ENCODE data around the gene ARF1. TPM values are rescaled to one million over a fixed set of nuclear protein-coding genes. Genes with fewer than 3 reads are reported as not detected.
A peak's percentile ranks its signal among the peaks of the same experiment; 100 is the strongest.

ARF1 gene
- total RNA-seq, 1 experiment from 2014 or later = 595 TPM

- intact Hi-C loops (cut with micrococcal nuclease; ENCODE audit: unreplicated experiment) = no loop called here
- DNase-seq = no peak
- Histone ChIP-seq H3K4me2 (peak overlapping the region; percentile 76; the same call in 1 of the 2 replicates), H3F3A (ENCODE audit: insufficient read depth, low read depth) (peaks cover 50% of the 10 kb centered on the region), H3K9me3 (ENCODE audit: insufficient read depth, low read depth) (no peaks in the 10 kb centered on the region), H3K9me2 (ENCODE audit: insufficient read depth) (no peaks in the 10 kb centered on the region), H3K36me3 (ENCODE audit: low read depth) (no peaks in the 10 kb centered on the region), H3K27ac (no peak overlapping the region), H3K4me1 (replicated peaks; ENCODE audit: insufficient read depth) (peaks cover 45% of the 10 kb centered on the region), H3K79me2 (ENCODE audit: low read depth) (no peaks in the 10 kb centered on the region), H3K4me3 (no peak overlapping the region), H3K27me3 (ENCODE audit: insufficient read depth, low read depth) (no peaks in the 10 kb centered on the region), H4K20me1 (ENCODE audit: insufficient read depth) (no peaks in the 10 kb centered on the region), H2AFZ (no peak overlapping the region)
- TF ChIP-seq EZH2 (IDR thresholded peaks at IDR 0.05; ENCODE audit: low read depth) = no peak
- TF ChIP-seq, protein P1, sequence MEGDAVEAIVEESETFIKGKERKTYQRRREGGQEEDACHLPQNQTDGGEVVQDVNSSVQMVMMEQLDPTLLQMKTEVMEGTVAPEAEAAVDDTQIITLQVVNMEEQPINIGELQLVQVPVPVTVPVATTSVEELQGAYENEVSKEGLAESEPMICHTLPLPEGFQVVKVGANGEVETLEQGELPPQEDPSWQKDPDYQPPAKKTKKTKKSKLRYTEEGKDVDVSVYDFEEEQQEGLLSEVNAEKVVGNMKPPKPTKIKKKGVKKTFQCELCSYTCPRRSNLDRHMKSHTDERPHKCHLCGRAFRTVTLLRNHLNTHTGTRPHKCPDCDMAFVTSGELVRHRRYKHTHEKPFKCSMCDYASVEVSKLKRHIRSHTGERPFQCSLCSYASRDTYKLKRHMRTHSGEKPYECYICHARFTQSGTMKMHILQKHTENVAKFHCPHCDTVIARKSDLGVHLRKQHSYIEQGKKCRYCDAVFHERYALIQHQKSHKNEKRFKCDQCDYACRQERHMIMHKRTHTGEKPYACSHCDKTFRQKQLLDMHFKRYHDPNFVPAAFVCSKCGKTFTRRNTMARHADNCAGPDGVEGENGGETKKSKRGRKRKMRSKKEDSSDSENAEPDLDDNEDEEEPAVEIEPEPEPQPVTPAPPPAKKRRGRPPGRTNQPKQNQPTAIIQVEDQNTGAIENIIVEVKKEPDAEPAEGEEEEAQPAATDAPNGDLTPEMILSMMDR (conservative IDR thresholded peaks at IDR 0.05) = no peak
- ChIA-PET CTCF (no interaction called here), POLR2A (ENCODE audit: unreplicated experiment) (no interaction called here)
- no TSS peak for BruUV-seq (replicated peaks)
Observed at GRCh38 chr1:228046421-228047182, 35.9 kb upstream of the ARF1 start.

GRCh38 chr1:228047183-228047466 is 35.4 kb upstream of the ARF1 start:
- no peak for DNase-seq
- no peak overlapping the region for H2AFZ ChIP-seq
- no peak overlapping the region for H3K4me3 ChIP-seq
- no peak overlapping the region for H3K4me2 ChIP-seq
- H3K9me3 ChIP-seq (ENCODE audit: insufficient read depth, low read depth) = no peaks in the 10 kb centered on the region
- H3K36me3 ChIP-seq (ENCODE audit: low read depth) = no peaks in the 10 kb centered on the region
- H4K20me1 ChIP-seq (ENCODE audit: insufficient read depth) = no peaks in the 10 kb centered on the region
- H3K27ac ChIP-seq = no peak overlapping the region
- TF ChIP-seq, protein P1 (conservative IDR thresholded peaks at IDR 0.05) = no peak
- no peak for TF ChIP-seq EZH2 (IDR thresholded peaks at IDR 0.05; ENCODE audit: low read depth)
- ChIA-PET CTCF (no interaction called here), POLR2A (ENCODE audit: unreplicated experiment) (no interaction called here)
- intact Hi-C loops (cut with micrococcal nuclease; ENCODE audit: unreplicated experiment) = no loop called here
- H3K79me2 ChIP-seq (ENCODE audit: low read depth) = no peaks in the 10 kb centered on the region
- peaks cover 45% of the 10 kb centered on the region for H3K4me1 ChIP-seq (replicated peaks; ENCODE audit: insufficient read depth)
- no peaks in the 10 kb centered on the region for H3K27me3 ChIP-seq (ENCODE audit: insufficient read depth, low read depth)
- H3F3A ChIP-seq (ENCODE audit: insufficient read depth, low read depth) = peaks cover 49% of the 10 kb centered on the region
- no peaks in the 10 kb centered on the region for H3K9me2 ChIP-seq (ENCODE audit: insufficient read depth)
- BruUV-seq (replicated peaks) = no TSS peak

GRCh38 chr1:228048120-228048519 is 34.4 kb upstream of the ARF1 start:
- BruUV-seq (replicated peaks) = no TSS peak
- Histone ChIP-seq H4K20me1 (ENCODE audit: insufficient read depth) (no peaks in the 10 kb centered on the region), H3K36me3 (ENCODE audit: low read depth) (no peaks in the 10 kb centered on the region), H3K9me2 (ENCODE audit: insufficient read depth) (no peaks in the 10 kb centered on the region), H3K4me2 (no peak overlapping the region), H3K9me3 (ENCODE audit: insufficient read depth, low read depth) (no peaks in the 10 kb centered on the region), H3K4me1 (replicated peaks; ENCODE audit: insufficient read depth) (peaks cover 38% of the 10 kb centered on the region), H3K79me2 (ENCODE audit: low read depth) (no peaks in the 10 kb centered on the region), H2AFZ (no peak overlapping the region), H3K4me3 (no peak overlapping the region), H3F3A (ENCODE audit: insufficient read depth, low read depth) (peaks cover 39% of the 10 kb centered on the region), H3K27me3 (ENCODE audit: insufficient read depth, low read depth) (no peaks in the 10 kb centered on the region), H3K27ac (no peak overlapping the region)
- intact Hi-C loops (cut with micrococcal nuclease; ENCODE audit: unreplicated experiment) = no loop called here
- no peak for DNase-seq
- TF ChIP-seq, protein P1 (conservative IDR thresholded peaks at IDR 0.05) = no peak
- no peak for TF ChIP-seq EZH2 (IDR thresholded peaks at IDR 0.05; ENCODE audit: low read depth)
- CTCF ChIA-PET = interaction anchor here (0.9 kb wide), 1 partner anchor 45 kb away, joined by 3 read pairs; no protein-coding TSS in a partner anchor
- POLR2A ChIA-PET (ENCODE audit: unreplicated experiment) = no interaction called here

Measured in PC-9 (cell line).